ENCODE results near the gene CHST9. TPM values are rescaled to one million over a fixed set of nuclear protein-coding genes. Genes with fewer than 3 reads are reported as not detected.

CHST9 gene
- total RNA-seq, 1 donor from 2014 or later = 0.32 TPM

DNA sequence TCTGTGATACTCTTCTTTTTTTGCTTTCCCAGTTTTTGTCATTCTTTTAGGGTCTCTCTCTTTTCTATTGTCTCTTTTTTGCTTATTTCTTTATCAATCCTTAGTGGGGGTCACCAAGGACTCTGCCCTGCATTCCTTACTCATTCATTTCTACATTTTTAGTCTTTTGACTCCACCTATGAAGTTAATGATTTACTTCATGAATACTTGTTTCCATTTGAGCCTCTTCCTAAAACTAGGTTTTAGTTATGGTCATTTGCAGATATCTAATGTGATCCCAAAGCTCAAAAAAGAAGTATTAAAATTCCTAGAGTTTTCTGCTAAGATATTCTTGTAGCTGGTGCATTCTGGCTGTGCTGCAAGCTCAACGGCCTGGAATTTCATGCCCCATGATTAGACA is 170.3 kb downstream of the CHST9 start:
- H3K27me3 Mint-ChIP-seq (ENCODE audit: unreplicated experiment) = peaks cover 3% of the 10 kb centered on the region
- no peaks in the 10 kb centered on the region for H3K36me3 Mint-ChIP-seq (ENCODE audit: unreplicated experiment)
- no peaks in the 10 kb centered on the region for H3K9me3 Mint-ChIP-seq (ENCODE audit: unreplicated experiment)
- TF ChIP-seq, protein P1, sequence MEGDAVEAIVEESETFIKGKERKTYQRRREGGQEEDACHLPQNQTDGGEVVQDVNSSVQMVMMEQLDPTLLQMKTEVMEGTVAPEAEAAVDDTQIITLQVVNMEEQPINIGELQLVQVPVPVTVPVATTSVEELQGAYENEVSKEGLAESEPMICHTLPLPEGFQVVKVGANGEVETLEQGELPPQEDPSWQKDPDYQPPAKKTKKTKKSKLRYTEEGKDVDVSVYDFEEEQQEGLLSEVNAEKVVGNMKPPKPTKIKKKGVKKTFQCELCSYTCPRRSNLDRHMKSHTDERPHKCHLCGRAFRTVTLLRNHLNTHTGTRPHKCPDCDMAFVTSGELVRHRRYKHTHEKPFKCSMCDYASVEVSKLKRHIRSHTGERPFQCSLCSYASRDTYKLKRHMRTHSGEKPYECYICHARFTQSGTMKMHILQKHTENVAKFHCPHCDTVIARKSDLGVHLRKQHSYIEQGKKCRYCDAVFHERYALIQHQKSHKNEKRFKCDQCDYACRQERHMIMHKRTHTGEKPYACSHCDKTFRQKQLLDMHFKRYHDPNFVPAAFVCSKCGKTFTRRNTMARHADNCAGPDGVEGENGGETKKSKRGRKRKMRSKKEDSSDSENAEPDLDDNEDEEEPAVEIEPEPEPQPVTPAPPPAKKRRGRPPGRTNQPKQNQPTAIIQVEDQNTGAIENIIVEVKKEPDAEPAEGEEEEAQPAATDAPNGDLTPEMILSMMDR (IDR thresholded peaks at IDR 0.05) = no peak
- no peak overlapping the region for H3K27ac Mint-ChIP-seq (ENCODE audit: unreplicated experiment)
- DNase-seq (ENCODE audit: extremely low spot score, unreplicated experiment) = no peak
- no peak overlapping the region for H3K4me3 Mint-ChIP-seq (ENCODE audit: unreplicated experiment)
- H3K4me1 Mint-ChIP-seq (ENCODE audit: unreplicated experiment) = no peaks in the 10 kb centered on the region

DNA sequence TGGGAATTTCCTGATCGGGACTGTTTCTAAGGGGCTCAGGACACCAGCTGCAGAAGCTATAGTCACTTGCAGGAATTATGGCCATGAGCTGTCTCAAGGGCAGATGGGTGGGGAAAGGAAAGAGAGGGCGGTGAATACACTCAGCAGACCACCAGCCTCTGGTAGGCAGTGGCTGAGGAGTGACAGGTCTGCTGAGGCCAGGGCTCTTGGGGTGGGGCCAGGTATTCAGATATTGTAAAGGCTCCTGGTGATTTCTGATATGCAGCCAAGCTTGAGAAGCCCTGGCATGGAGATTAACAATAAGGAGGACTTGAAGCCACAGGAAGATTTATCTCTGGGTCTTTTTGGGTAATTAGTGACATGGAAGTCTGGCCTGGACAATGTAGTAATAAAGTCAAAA is 174.3 kb downstream of the CHST9 start:
- TF ChIP-seq, protein P1 (IDR thresholded peaks at IDR 0.05) = no peak
- Mint-ChIP-seq H3K4me3 (ENCODE audit: unreplicated experiment) (no peak overlapping the region), H3K36me3 (ENCODE audit: unreplicated experiment) (no peaks in the 10 kb centered on the region), H3K27ac (ENCODE audit: unreplicated experiment) (no peak overlapping the region), H3K9me3 (ENCODE audit: unreplicated experiment) (no peaks in the 10 kb centered on the region), H3K27me3 (ENCODE audit: unreplicated experiment) (peaks cover 24% of the 10 kb centered on the region), H3K4me1 (ENCODE audit: unreplicated experiment) (no peaks in the 10 kb centered on the region)
- DNase-seq (ENCODE audit: extremely low spot score, unreplicated experiment) = no peak

DNA sequence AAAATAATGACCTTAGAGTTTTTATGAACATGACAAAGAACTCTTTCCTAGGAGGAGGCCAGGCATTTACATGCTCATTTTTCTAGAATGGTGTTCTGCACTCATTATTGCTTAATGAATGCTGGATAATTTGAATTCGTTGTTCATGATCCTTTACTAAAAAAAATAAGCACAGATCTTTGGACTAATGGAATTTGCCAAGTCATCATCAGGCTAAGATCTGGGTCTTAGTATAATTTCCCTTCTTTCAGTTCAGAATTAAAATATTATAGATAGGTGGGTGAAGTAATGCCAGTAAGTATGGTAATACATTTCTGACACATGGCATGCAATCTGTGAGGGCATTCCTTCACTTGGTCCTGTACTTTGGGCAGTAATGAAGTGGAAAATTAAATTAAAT is 175.8 kb downstream of the CHST9 start:
- Mint-ChIP-seq H3K27ac (ENCODE audit: unreplicated experiment) (no peak overlapping the region), H3K9me3 (ENCODE audit: unreplicated experiment) (no peaks in the 10 kb centered on the region), H3K36me3 (ENCODE audit: unreplicated experiment) (no peaks in the 10 kb centered on the region), H3K4me1 (ENCODE audit: unreplicated experiment) (no peaks in the 10 kb centered on the region), H3K27me3 (ENCODE audit: unreplicated experiment) (peaks cover 24% of the 10 kb centered on the region), H3K4me3 (ENCODE audit: unreplicated experiment) (no peak overlapping the region)
- no peak for DNase-seq (ENCODE audit: extremely low spot score, unreplicated experiment)
- TF ChIP-seq, protein P1 (IDR thresholded peaks at IDR 0.05) = no peak

DNA sequence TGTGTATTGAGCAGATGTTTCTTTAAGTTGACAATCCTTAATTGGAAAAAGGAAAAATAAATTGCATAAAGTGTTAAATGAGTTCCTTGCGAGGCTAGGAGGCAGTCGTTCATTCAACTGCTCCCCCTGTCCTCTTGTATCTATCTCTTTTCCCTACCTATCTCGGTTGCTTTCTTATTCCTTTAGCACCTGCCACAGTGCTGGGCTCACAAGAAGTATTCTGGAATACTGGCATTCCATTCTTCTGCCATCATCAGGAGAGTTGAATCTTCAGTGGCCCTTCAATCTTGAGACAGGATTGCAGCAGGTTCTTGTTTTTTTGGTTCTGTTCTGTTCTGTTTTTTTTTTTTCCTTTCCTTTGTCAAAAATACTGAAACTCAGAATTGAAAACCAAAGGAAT is 176.5 kb downstream of the CHST9 start:
- no peak overlapping the region for H3K27ac Mint-ChIP-seq (ENCODE audit: unreplicated experiment)
- H3K27me3 Mint-ChIP-seq (ENCODE audit: unreplicated experiment) = peaks cover 28% of the 10 kb centered on the region
- no peak overlapping the region for H3K4me3 Mint-ChIP-seq (ENCODE audit: unreplicated experiment)
- no peak for DNase-seq (ENCODE audit: extremely low spot score, unreplicated experiment)
- no peaks in the 10 kb centered on the region for H3K36me3 Mint-ChIP-seq (ENCODE audit: unreplicated experiment)
- H3K9me3 Mint-ChIP-seq (ENCODE audit: unreplicated experiment) = no peaks in the 10 kb centered on the region
- no peaks in the 10 kb centered on the region for H3K4me1 Mint-ChIP-seq (ENCODE audit: unreplicated experiment)
- TF ChIP-seq, protein P1 (IDR thresholded peaks at IDR 0.05) = no peak

DNA sequence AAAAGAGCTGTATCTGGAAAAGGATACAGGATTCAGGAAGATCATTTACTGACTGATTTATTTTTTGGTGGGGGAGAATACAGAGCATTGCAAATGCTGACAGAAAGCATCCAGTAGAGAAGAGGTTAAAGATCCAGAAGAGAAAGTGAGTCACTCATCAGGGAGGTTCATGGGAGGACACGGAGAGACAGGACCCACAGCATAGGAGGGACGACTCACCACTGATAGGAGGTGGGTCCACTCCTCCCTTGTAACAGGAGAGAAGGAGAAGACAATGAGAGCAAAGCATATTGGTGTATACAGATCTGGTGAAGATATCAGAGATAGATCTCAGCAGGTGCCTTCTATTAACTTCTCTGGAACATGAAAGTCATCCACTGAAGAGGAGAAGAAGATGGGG is 177.2 kb downstream of the CHST9 start:
- H3K4me3 Mint-ChIP-seq (ENCODE audit: unreplicated experiment) = no peak overlapping the region
- no peaks in the 10 kb centered on the region for H3K9me3 Mint-ChIP-seq (ENCODE audit: unreplicated experiment)
- peaks cover 28% of the 10 kb centered on the region for H3K27me3 Mint-ChIP-seq (ENCODE audit: unreplicated experiment)
- no peaks in the 10 kb centered on the region for H3K36me3 Mint-ChIP-seq (ENCODE audit: unreplicated experiment)
- TF ChIP-seq, protein P1 (IDR thresholded peaks at IDR 0.05) = no peak
- H3K4me1 Mint-ChIP-seq (ENCODE audit: unreplicated experiment) = no peaks in the 10 kb centered on the region
- no peak for DNase-seq (ENCODE audit: extremely low spot score, unreplicated experiment)
- H3K27ac Mint-ChIP-seq (ENCODE audit: unreplicated experiment) = no peak overlapping the region

Measured in osteocyte (in vitro differentiated cells).